Caco-2 (cell line): ENCODE data around the gene COPS9. TPM values are rescaled to one million over a fixed set of nuclear protein-coding genes. Genes with fewer than 3 reads are reported as not detected.

ENCODE experiments used
- BruUV-seq: library from RNA; stranded (reverse); fragments of 400-500 nt; replicated peaks from 2 replicates; lab custom pipeline; 2021; lab: Mats Ljungman, UMichigan
- CTCF ChIA-PET: fragments of 300-600 bp; sonication (Branson Sonifier 250); formaldehyde crosslinking; loops from one replicate; lab custom pipeline; 2022; ENCODE audit warnings: antibody characterized with exemption; lab: Charles Lee
- POLR2A ChIA-PET: fragments of 300-600 bp; sonication (Branson Sonifier 250); formaldehyde crosslinking; loops from one replicate; lab custom pipeline; 2022; ENCODE audit warnings: antibody characterized with exemption; lab: Charles Lee
- DNase-seq, 2 experiments: peaks; one replicate each; pipeline versions ENCODE4 v3.0.0 to v3.0.0-alpha.2; 2020 to 2022
- H3K27me3 ChIP-seq: replicated peaks from 2 replicates; pipeline ENCODE4 v1.6.0; 2011; ENCODE audit warnings: low read length; ENCODE audit not compliant: control insufficient read depth, insufficient read depth
- H3K36me3 ChIP-seq: 2 replicates; pipeline ENCODE4 v1.5.1; 2011; ENCODE audit warnings: low read length; ENCODE audit not compliant: control insufficient read depth, insufficient read depth
- H3K4me1 ChIP-seq: fragments of 250-450 bp; sonication (Bioruptor Pico); 2 replicates; pipeline ENCODE4 v1.5.1; 2020; ENCODE audit warnings: mild to moderate bottlenecking
- H3K4me3 ChIP-seq: 2 replicates; pipeline ENCODE4 v1.5.1; 2011; ENCODE audit warnings: low read depth, mild to moderate bottlenecking, control low read depth, low read length
- H3K9me3 ChIP-seq: fragments of 250-450 bp; sonication (Bioruptor Pico); 2 replicates; pipeline ENCODE4 v1.5.1; 2020; ENCODE audit warnings: mild to moderate bottlenecking, moderate library complexity
- H3K27ac Mint-ChIP-seq: one replicate; pipeline ENCODE4 v1.8.0; 2022; ENCODE audit warnings: mixed read lengths; ENCODE audit not compliant: unreplicated experiment
- H3K27me3 Mint-ChIP-seq: one replicate; pipeline ENCODE4 v1.8.0; 2022; ENCODE audit warnings: mixed read lengths; ENCODE audit not compliant: insufficient read depth, unreplicated experiment
- H3K36me3 Mint-ChIP-seq: one replicate; pipeline ENCODE4 v1.8.0; 2022; ENCODE audit warnings: mild to moderate bottlenecking, mixed read lengths; ENCODE audit not compliant: insufficient read depth, unreplicated experiment
- H3K4me1 Mint-ChIP-seq: one replicate; pipeline ENCODE4 v1.8.0; 2022; ENCODE audit warnings: low read depth, mixed read lengths; ENCODE audit not compliant: unreplicated experiment
- H3K4me3 Mint-ChIP-seq: one replicate; pipeline ENCODE4 v1.8.0; 2022; ENCODE audit warnings: mild to moderate bottlenecking, moderate library complexity, mixed read lengths; ENCODE audit not compliant: unreplicated experiment
- H3K9me3 Mint-ChIP-seq: one replicate; pipeline ENCODE4 v1.8.0; 2022; ENCODE audit warnings: mixed read lengths; ENCODE audit not compliant: unreplicated experiment
- intact Hi-C: fragments of 100-400 bp; cut with micrococcal nuclease; formaldehyde crosslinking; loops from one replicate; pipeline ENCODE4 v1.10.0; 2022; ENCODE audit not compliant: unreplicated experiment
- total RNA-seq: library from RNA; stranded (reverse); gene quantifications from 2 replicates; pipeline ENCODE4 v1.2.3, GENCODE V29; 2022
- TF ChIP-seq, protein P1 (sequence below), 2 experiments: fragments of 200-600 bp in 1 of 2; IDR thresholded peaks; 1 replicate in 1 of 2; 2 replicates in 1 of 2; pipeline versions ENCODE4 v1.5.1 to v1.8.0; 2011 to 2022; ENCODE audit warnings: antibody characterized with exemption in 1 of 2, control low read depth in 1 of 2, inconsistent platforms in 1 of 2, low read depth in 1 of 2, low read length in 1 of 2, mild to moderate bottlenecking in 1 of 2, moderate library complexity in 1 of 2; ENCODE audit not compliant: insufficient read depth in 1 of 2, severe bottlenecking in 1 of 2, unreplicated experiment in 1 of 2

Gene COPS9
- total RNA-seq, 1 experiment from 2014 or later: 86.3 TPM

DNA sequence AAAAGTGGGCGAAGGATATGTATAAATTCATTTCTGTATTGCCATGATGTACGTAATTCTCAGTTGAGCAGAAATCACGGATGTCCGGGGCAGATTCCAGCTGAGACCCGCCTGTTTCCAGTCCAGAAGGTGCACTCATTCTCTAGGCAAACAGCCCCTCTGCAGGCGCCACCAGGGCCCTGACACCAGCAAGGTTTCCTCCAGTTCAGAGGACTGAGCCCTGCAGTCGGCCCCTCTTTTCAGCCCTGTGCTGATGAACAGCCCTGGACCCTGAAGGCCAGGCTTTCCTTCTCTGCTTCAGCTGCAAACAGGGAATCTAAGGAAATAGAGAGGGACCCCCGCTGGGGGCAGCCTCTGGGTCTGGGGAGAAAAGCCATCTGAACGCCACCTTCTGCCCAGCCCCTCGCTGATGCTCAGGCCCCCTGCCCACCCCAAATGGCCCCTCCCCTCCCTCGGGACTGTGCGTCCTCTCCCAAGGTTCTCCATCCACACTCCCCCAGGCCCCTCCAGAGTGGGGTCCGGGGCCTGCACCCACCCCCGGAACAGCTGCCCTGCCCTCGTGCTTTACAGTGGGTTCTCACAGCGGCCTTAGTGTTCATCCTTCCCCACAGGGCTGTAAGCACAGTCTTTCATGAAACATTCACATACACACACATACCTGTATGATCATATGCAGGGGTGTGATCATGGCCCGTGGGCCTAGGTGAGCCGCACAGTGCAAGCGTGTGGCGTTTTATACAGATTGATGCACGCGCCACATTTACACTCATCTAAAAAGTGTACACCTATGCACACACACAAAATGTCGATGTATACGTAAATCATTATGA is 12.1 kb downstream of the COPS9 start:
- Mint-ChIP-seq H3K9me3 (no peaks in the 10 kb centered on the region), H3K36me3 (no peaks in the 10 kb centered on the region), H3K27me3 (no peaks in the 10 kb centered on the region), H3K4me3 (no peak overlapping the region), H3K4me1 (no peaks in the 10 kb centered on the region), H3K27ac (no peak overlapping the region)
- intact Hi-C loops: no loop called here
- ChIA-PET CTCF (no interaction called here), POLR2A (no interaction called here)
- TF ChIP-seq, protein P1, sequence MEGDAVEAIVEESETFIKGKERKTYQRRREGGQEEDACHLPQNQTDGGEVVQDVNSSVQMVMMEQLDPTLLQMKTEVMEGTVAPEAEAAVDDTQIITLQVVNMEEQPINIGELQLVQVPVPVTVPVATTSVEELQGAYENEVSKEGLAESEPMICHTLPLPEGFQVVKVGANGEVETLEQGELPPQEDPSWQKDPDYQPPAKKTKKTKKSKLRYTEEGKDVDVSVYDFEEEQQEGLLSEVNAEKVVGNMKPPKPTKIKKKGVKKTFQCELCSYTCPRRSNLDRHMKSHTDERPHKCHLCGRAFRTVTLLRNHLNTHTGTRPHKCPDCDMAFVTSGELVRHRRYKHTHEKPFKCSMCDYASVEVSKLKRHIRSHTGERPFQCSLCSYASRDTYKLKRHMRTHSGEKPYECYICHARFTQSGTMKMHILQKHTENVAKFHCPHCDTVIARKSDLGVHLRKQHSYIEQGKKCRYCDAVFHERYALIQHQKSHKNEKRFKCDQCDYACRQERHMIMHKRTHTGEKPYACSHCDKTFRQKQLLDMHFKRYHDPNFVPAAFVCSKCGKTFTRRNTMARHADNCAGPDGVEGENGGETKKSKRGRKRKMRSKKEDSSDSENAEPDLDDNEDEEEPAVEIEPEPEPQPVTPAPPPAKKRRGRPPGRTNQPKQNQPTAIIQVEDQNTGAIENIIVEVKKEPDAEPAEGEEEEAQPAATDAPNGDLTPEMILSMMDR (IDR thresholded peaks at IDR 0.05; ENCODE audit: insufficient read depth in 1 of 2, low read depth in 1 of 2, low read length in 1 of 2, severe bottlenecking in 1 of 2, unreplicated experiment in 1 of 2): no peak
- BruUV-seq: no TSS peak
- Histone ChIP-seq H3K27me3 (no peaks in the 10 kb centered on the region), H3K36me3 (no peaks in the 10 kb centered on the region), H3K4me1 (no peaks in the 10 kb centered on the region), H3K4me3 (no peak overlapping the region), H3K9me3 (no peaks in the 10 kb centered on the region)
- no peak for DNase-seq

DNA sequence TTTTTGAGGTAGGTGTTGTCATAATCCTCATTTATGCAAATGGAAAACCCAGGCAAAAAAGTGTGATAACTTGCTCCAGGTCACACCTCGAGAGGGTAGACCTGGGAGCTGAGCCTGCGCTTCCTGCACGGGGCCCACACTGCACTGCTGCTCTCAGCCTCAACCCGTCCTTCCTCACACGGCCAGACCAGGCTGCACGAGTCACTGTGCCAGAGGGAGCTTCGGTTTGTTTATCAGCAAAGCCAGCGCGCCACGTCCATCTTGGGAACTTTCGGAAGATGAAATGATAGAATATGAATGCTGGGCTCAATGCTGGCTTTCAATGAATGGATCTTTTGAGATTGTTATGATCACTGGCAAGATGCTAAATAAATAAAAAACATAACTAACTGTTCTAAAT is 14.4 kb downstream of the COPS9 start:
- H3K36me3 ChIP-seq: no peaks in the 10 kb centered on the region
- no TSS peak for BruUV-seq
- no peak overlapping the region for H3K4me3 Mint-ChIP-seq
- ChIA-PET POLR2A (no interaction called here), CTCF (no interaction called here)
- no peaks in the 10 kb centered on the region for H3K4me1 Mint-ChIP-seq
- no peaks in the 10 kb centered on the region for H3K4me1 ChIP-seq
- no peaks in the 10 kb centered on the region for H3K9me3 ChIP-seq
- no peaks in the 10 kb centered on the region for H3K36me3 Mint-ChIP-seq
- intact Hi-C loops: no loop called here
- TF ChIP-seq, protein P1 (IDR thresholded peaks at IDR 0.05; ENCODE audit: insufficient read depth in 1 of 2, low read depth in 1 of 2, low read length in 1 of 2, severe bottlenecking in 1 of 2, unreplicated experiment in 1 of 2): no peak
- no peak overlapping the region for H3K27ac Mint-ChIP-seq
- H3K4me3 ChIP-seq: no peak overlapping the region
- no peak for DNase-seq
- no peaks in the 10 kb centered on the region for H3K27me3 ChIP-seq
- no peaks in the 10 kb centered on the region for H3K9me3 Mint-ChIP-seq
- H3K27me3 Mint-ChIP-seq: peaks cover 6% of the 10 kb centered on the region

DNA sequence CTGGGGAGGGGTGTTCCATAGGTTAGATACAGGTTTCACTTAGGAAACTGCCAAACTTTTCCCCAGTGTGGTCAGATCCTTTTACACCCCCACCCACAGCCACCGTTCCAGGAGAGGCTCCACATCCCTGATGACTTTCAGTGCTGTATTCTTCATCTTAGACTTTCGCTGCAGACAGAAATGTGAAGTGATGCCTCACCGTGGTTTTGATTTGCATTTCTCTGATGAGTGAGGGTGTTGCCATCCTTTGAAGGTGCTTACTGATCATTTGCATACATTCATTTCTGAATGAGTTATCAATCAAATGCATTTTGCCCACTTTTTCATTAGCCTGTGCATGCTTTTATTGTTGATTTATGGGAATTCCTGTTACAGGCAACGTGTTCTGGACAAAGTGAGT is 14.9 kb downstream of the COPS9 start:
- Mint-ChIP-seq H3K27me3 (peaks cover 8% of the 10 kb centered on the region), H3K9me3 (no peaks in the 10 kb centered on the region), H3K4me1 (no peaks in the 10 kb centered on the region), H3K36me3 (no peaks in the 10 kb centered on the region), H3K4me3 (no peak overlapping the region), H3K27ac (no peak overlapping the region)
- Histone ChIP-seq H3K4me1 (no peaks in the 10 kb centered on the region), H3K27me3 (no peaks in the 10 kb centered on the region), H3K9me3 (no peaks in the 10 kb centered on the region), H3K4me3 (no peak overlapping the region), H3K36me3 (no peaks in the 10 kb centered on the region)
- ChIA-PET POLR2A (no interaction called here), CTCF (no interaction called here)
- intact Hi-C loops: no loop called here
- no TSS peak for BruUV-seq
- no peak for DNase-seq
- TF ChIP-seq, protein P1 (IDR thresholded peaks at IDR 0.05; ENCODE audit: insufficient read depth in 1 of 2, low read depth in 1 of 2, low read length in 1 of 2, severe bottlenecking in 1 of 2, unreplicated experiment in 1 of 2): no peak
